Stimulated activated naive CD8-positive, alpha-beta T cell treated with anti-CD3 and anti-CD28 coated beads, Interleukin-15, amount 100 ng/mL, for 72 hours (primary cell): ENCODE results near the gene CD19.
"Not testable (repeated sequence)": the region's sequence is repeated elsewhere in the genome, so short reads cannot be mapped to it uniquely, and the experiment has no call there.

ENCODE experiments used
- ATAC-seq: fragments of 150-1000 bp; cut with Tn5 transposase; 2 replicates; pipeline ENCODE4 v1.10.0; 2021; ENCODE audit warnings: mild to moderate bottlenecking, moderate library complexity
- DNase-seq, 2 donors: peaks; one replicate each; pipeline ENCODE4 v3.0.0; 2021 to 2022
- H3K27ac Mint-ChIP-seq, 2 donors: one replicate each; pipeline ENCODE4 v1.8.0; 2022; ENCODE audit warnings: mild to moderate bottlenecking in 2 of 2, mixed read lengths in 2 of 2, moderate library complexity in 2 of 2
- H3K27me3 Mint-ChIP-seq: one replicate; pipeline ENCODE4 v1.8.0; 2022; ENCODE audit warnings: mixed read lengths
- H3K4me1 Mint-ChIP-seq: one replicate; pipeline ENCODE4 v1.8.0; 2022; ENCODE audit warnings: mild to moderate bottlenecking, mixed read lengths
- H3K4me3 Mint-ChIP-seq, 2 donors: one replicate each; pipeline ENCODE4 v1.8.0; 2022; ENCODE audit warnings: mild to moderate bottlenecking in 2 of 2, mixed read lengths in 2 of 2, moderate library complexity in 1 of 2
- H3K9me3 Mint-ChIP-seq, 2 donors: one replicate each; pipeline ENCODE4 v1.8.0; 2022; ENCODE audit warnings: mixed read lengths in 2 of 2

The CD19 gene

GRCh38 chr16:28924399-28924761, 7.4 kb upstream of the CD19 start:
- H3K27ac Mint-ChIP-seq: peak overlapping the region; percentile 95 to 98
- no peaks in the 10 kb centered on the region for H3K27me3 Mint-ChIP-seq
- ATAC-seq (no peak), DNase-seq (peak in 1 of 2 donors; percentile 22)
- H3K9me3 Mint-ChIP-seq: no peaks in the 10 kb centered on the region
- peaks cover 17% of the 10 kb centered on the region for H3K4me1 Mint-ChIP-seq
- peak overlapping the region; percentile 88 to 95 for H3K4me3 Mint-ChIP-seq

DNA sequence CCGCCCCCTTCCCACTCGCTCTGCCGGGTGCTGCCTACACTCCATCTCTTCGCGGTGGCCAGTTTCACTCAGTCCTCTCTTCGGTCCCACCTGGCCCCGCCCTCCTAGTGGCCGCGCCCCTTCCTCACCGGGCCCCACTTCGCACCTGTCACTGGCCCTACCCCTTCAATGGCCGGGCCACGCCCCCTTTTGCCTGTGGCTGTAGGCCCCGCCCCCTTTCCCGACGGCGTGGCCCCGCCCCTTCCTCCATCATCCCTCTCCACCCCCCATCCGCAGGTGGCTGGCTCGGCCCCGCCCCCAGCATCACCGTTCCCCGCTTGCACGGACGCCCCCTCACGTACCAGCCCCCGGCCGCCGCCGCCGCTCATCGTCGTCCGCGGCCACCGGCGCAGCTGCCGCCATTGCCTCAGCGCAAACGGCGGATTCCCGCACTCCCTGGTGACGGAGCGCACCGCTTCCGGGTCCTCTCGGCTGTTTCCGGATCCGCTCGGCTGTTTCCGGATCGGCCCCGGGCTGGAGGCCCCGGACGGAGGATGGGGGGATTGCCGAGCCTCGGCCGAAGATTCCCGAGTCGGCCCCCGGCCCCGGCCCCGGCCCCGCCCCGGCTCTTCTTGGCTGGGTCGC, 6.9 kb upstream of the CD19 start, which contains the start of gene RABEP2:
Gene RABEP2 (minus strand): TSS at position 477 of the 624 bp plus-strand sequence. CDS start 75 bp downstream, at position 402.
- DNase-seq: peak; percentile 98 to 100
- peak; percentile 93 for ATAC-seq
- Mint-ChIP-seq H3K9me3 (no peaks in the 10 kb centered on the region), H3K27me3 (no peaks in the 10 kb centered on the region), H3K27ac (peak within 1 kb of the TSS; percentile 95 to 98), H3K4me3 (peak within 1 kb of the TSS; percentile 88 to 95), H3K4me1 (peaks cover 17% of the 10 kb centered on the region)

DNA sequence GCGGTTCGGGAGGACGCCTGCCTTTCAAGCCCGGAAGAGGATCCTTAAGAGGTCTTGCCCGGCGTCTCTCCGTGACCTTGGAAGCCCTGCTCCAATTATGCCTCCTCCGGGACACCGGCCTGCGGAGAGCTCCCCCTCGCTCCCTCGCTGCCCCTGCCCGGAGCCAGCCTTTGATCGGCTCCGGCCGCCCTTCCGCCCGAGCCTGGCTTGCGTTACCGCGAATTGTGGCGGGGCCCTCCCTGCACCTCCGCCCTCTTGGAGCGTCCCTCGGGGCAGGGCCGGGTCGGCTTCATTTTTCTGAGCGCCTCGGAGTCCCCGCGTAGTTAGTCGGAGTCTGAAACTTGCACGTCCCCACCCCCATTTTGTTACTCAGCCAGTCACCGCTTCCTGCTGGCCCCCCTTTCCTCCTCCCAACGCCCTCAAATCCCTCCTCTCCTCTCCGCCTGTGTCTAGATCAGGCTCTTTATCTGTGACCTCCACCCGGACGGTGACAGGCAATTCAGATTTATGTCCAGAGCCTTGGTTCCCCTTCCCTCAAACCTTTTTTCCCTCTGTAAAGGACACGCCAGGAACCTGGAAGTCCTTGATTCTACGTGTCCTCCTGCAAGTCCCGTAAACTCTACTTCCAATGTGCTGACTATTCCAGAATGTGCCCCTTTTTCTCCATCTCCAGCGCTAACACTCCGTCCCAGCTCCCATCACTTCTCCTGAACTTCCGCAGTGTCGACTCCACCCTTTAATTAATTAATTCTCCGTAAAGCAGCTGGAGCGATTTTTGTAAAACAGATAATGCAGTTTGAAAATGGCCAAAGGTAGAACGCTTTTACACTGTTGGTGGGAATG, 6.2 kb upstream of the CD19 start:
- Mint-ChIP-seq H3K27ac (peak overlapping the region; percentile 95 to 98), H3K27me3 (no peaks in the 10 kb centered on the region), H3K9me3 (no peaks in the 10 kb centered on the region), H3K4me1 (peaks cover 25% of the 10 kb centered on the region), H3K4me3 (peak overlapping the region; percentile 88 to 95)
- ATAC-seq (peak; percentile 88), DNase-seq (peak; percentile 93 to 94)

DNA sequence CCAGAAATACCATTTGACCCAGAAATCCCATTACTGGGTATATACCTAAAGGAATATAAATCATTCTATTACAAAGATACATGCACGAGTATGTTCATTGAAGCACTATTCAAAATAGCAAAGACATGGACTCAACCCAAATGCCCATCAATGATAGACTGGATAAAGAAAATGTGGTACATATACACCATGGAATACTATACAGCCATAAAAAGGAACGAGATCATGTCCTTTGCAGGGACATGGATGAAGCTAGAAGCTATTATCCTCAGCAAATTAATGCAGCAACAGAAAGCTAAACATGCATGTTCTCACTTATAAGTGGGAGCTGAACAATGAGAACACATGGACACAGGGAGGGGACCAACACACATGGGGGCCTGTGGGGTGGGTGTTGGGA, 5.5 kb upstream of the CD19 start:
- Mint-ChIP-seq H3K4me3 (peak overlapping the region; percentile 88 to 95), H3K4me1 (peaks cover 31% of the 10 kb centered on the region), H3K27ac (peak overlapping the region; percentile 95 to 98)
- not testable (repeated sequence) for ATAC-seq, DNase-seq, H3K9me3 Mint-ChIP-seq, H3K27me3 Mint-ChIP-seq

DNA sequence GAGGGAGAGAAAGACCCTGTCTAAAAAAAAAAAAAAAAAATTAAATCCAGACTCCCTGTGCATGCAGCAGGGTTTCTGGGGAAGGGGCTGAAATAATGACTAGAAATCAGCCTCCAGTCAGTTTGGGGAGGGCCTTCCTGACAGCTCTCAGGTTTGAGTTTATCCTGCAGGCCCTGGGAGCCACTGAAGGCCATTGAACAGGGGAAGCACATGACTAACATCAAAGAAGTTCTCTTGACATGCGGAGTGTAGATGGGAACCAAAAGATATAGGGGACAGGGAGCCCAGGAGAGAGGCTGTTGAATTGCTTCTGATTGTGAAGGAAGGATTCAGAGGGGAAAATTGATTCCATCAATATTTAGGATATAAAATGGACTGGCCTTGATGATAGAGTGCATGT, 4.0 kb upstream of the CD19 start:
- ATAC-seq (no peak), DNase-seq (no peak)
- peaks cover 46% of the 10 kb centered on the region for H3K4me1 Mint-ChIP-seq
- no peak overlapping the region for H3K27ac Mint-ChIP-seq
- no peaks in the 10 kb centered on the region for H3K27me3 Mint-ChIP-seq
- H3K9me3 Mint-ChIP-seq: no peaks in the 10 kb centered on the region
- no peak overlapping the region for H3K4me3 Mint-ChIP-seq

DNA sequence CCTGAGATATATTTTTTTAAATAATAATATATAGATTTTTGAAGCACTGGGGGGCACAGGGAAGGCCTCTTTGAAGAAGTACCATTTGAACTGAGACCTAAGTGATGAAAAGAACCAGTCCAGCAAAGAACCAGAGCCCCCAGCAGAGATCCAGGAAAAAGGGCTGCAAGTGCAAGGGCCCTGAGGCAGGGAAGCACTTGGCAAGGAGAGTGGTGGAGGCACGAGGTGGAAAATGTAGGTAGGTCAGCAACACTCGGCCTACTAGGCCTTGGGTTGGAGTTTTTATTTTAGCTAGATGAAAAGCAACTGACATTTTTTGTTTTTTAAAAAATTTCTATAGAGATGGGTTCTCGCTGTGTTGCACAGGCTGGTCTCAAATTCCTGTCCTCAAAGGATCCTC, 1.6 kb upstream of the CD19 start:
- ATAC-seq (no peak), DNase-seq (no peak)
- Mint-ChIP-seq H3K27me3 (no peaks in the 10 kb centered on the region), H3K9me3 (no peaks in the 10 kb centered on the region), H3K4me3 (peak overlapping the region; percentile 7 to 13), H3K4me1 (peaks cover 38% of the 10 kb centered on the region), H3K27ac (peak overlapping the region; percentile 96)

DNA sequence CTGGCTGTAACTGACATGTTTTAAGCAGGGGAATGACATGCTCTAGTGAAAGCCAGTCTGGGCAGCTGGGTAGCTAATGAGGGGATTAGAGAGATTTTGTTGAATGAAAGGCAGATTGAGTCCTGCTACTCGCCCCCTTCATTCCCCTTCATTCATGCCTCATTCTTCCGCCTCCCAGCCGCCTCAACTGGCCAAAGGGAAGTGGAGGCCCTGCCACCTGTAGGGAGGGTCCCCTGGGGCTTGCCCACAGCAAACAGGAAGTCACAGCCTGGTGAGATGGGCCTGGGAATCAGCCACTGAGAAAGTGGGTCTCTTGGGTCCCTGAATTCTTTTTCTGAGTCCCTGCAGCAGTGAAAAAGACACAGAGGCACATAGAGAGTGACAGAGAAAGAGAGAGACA, 1.1 kb upstream of the CD19 start:
- H3K27me3 Mint-ChIP-seq: no peaks in the 10 kb centered on the region
- DNase-seq (peak in 1 of 2 donors; percentile 51), ATAC-seq (peak; percentile 80)
- peak overlapping the region; percentile 7 to 72 for H3K4me3 Mint-ChIP-seq
- peaks cover 41% of the 10 kb centered on the region for H3K4me1 Mint-ChIP-seq
- H3K27ac Mint-ChIP-seq: peak overlapping the region; percentile 96
- no peaks in the 10 kb centered on the region for H3K9me3 Mint-ChIP-seq

GRCh38 chr16:28932339-28933141, 769 bp downstream of the CD19 start:
- Mint-ChIP-seq H3K27ac (peak overlapping the region in 1 of 2 donors; percentile 88), H3K4me3 (no peak overlapping the region), H3K9me3 (no peaks in the 10 kb centered on the region), H3K27me3 (no peaks in the 10 kb centered on the region), H3K4me1 (peaks cover 48% of the 10 kb centered on the region)
- ATAC-seq: no peak
- DNase-seq: no peak

DNA sequence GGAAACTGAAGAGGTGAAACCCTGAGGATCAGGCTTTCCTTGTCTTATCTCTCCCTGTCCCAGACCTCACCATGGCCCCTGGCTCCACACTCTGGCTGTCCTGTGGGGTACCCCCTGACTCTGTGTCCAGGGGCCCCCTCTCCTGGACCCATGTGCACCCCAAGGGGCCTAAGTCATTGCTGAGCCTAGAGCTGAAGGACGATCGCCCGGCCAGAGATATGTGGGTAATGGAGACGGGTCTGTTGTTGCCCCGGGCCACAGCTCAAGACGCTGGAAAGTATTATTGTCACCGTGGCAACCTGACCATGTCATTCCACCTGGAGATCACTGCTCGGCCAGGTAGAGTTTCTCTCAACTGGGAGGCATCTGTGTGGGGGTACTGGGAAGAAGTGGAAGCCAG, 1.4 kb downstream of the CD19 start:
- Mint-ChIP-seq H3K4me3 (no peak overlapping the region), H3K27me3 (no peaks in the 10 kb centered on the region), H3K9me3 (no peaks in the 10 kb centered on the region), H3K4me1 (peaks cover 48% of the 10 kb centered on the region), H3K27ac (no peak overlapping the region)
- DNase-seq (no peak), ATAC-seq (no peak)

GRCh38 chr16:28935346-28935745, 3.6 kb downstream of the CD19 start:
- Mint-ChIP-seq H3K4me3 (peak overlapping the region; percentile 45 to 74), H3K4me1 (peaks cover 43% of the 10 kb centered on the region), H3K9me3 (no peaks in the 10 kb centered on the region), H3K27ac (no peak overlapping the region), H3K27me3 (no peaks in the 10 kb centered on the region)
- ATAC-seq (no peak), DNase-seq (no peak)

DNA sequence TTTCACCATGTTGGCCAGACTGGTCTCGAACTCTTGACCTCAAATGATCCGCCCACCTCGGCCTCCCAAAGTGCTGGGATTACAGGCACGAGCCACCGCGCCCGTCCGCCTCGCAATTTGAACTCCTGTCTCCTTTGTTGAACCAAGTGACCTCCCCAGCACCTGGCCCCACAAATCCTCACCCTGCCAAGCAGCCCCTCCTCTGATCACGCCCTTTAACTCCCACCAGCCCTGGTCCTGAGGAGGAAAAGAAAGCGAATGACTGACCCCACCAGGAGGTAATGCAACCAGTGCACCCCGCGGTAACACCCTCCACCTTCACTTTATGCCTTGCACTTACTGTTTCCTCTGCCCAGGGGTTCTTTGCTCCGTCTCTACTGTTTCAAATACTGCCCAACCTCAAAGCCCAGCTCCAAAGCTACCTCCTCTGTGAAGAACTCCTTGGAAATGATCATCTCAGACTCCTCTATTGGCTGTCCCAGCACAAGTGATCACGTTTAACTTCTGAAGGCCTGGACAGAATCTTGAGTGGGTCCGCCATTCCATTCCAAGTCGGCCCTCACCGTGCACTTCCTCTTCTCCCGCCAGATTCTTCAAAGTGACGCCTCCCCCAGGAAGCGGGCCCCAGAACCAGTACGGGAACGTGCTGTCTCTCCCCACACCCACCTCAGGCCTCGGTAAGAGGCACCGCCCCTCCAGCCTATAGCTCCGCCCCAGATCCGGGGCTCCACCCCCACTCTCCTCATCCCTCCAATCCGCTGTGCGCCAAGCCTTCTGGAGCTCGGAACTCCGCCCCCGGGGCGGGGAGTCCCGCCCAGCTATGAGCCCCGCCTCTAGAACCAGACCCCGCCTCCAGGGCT, 4.4 kb downstream of the CD19 start:
- peak; percentile 91 to 94 for DNase-seq
- Mint-ChIP-seq H3K27me3 (no peaks in the 10 kb centered on the region), H3K27ac (peak overlapping the region in 1 of 2 donors; percentile 54), H3K4me1 (peaks cover 35% of the 10 kb centered on the region), H3K9me3 (no peaks in the 10 kb centered on the region), H3K4me3 (peak overlapping the region; percentile 74 to 78)
- peak; percentile 97 for ATAC-seq

DNA sequence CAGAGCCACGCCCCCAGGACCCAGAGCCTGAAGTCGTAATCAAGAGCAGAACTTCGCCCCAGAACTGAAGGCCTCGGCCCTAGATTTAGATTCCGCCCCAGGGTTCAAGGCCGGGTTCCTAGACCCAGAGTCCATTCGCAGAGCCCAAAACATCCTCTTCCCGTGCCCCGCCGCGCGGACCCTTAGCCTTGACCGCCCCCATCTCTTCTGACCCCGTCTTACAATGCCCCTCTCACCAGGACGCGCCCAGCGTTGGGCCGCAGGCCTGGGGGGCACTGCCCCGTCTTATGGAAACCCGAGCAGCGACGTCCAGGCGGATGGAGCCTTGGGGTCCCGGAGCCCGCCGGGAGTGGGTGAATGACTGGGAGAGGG, 5.0 kb downstream of the CD19 start:
- no peaks in the 10 kb centered on the region for H3K9me3 Mint-ChIP-seq
- no peak for DNase-seq
- H3K27ac Mint-ChIP-seq: peak overlapping the region in 1 of 2 donors; percentile 54
- no peaks in the 10 kb centered on the region for H3K27me3 Mint-ChIP-seq
- H3K4me1 Mint-ChIP-seq: peaks cover 30% of the 10 kb centered on the region
- H3K4me3 Mint-ChIP-seq: peak overlapping the region; percentile 74 to 78
- ATAC-seq: peak; percentile 9

DNA sequence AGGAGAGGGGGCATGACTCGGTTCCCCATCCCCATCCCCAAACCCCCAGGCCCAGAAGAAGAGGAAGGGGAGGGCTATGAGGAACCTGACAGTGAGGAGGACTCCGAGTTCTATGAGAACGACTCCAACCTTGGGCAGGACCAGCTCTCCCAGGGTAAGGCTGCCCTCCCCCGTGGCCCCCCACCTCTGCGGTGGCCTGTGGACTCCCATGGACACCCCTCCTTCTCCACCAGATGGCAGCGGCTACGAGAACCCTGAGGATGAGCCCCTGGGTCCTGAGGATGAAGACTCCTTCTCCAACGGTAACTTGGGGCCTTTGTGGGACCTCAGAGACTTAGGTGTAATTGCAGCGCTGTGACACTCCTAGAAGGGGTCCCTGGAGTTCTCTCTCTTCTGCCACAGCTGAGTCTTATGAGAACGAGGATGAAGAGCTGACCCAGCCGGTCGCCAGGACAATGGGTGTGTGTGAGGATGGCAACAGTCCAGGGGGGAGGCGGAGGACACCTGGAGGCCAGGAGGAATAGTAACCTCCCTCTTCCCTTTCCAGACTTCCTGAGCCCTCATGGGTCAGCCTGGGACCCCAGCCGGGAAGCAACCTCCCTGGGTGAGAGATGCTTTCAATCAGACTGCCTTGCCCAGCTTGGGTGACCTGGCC, 5.6 kb downstream of the CD19 start:
- H3K27ac Mint-ChIP-seq: no peak overlapping the region
- no peak for DNase-seq
- H3K9me3 Mint-ChIP-seq: no peaks in the 10 kb centered on the region
- peaks cover 24% of the 10 kb centered on the region for H3K4me1 Mint-ChIP-seq
- ATAC-seq: no peak
- no peak overlapping the region for H3K4me3 Mint-ChIP-seq
- no peaks in the 10 kb centered on the region for H3K27me3 Mint-ChIP-seq

- Mint-ChIP-seq H3K4me1 (peaks cover 17% of the 10 kb centered on the region), H3K9me3 (no peaks in the 10 kb centered on the region), H3K27ac (peak overlapping the region in 1 of 2 donors; percentile 23), H3K4me3 (no peak overlapping the region), H3K27me3 (no peaks in the 10 kb centered on the region)
- ATAC-seq: no peak
- no peak for DNase-seq
These were observed 7.0 kb downstream of the CD19 start for GRCh38 chr16:28938721-28939120.
